K562 (cell line): ENCODE data around the gene DHX29. TPM values are rescaled to one million over a fixed set of nuclear protein-coding genes. Genes with fewer than 3 reads are reported as not detected.
A peak's percentile ranks its signal among the peaks of the same experiment; 100 is the strongest.

Experiments
- CEBPB ChIP-seq: fragments of 450-650 bp; IDR thresholded peaks from 2 replicates; pipeline ENCODE4 v1.6.1; 2016; ENCODE audit warnings: missing genetic modification characterization, missing compliant biosample characterization
- E2F3 ChIP-seq: fragments of 250-450 bp; sonication (Bioruptor Pico); IDR thresholded peaks from 2 replicates; pipeline ENCODE4 v1.4.0; 2020; ENCODE audit warnings: mild to moderate bottlenecking
- E2F6 ChIP-seq, 2 experiments: IDR thresholded peaks; 2 replicates each; pipeline ENCODE4 v1.6.1; 2011; ENCODE audit warnings: borderline replicate concordance in 1 of 2, control low read depth in 1 of 2, low read depth in 1 of 2, low read length in 1 of 2, mild to moderate bottlenecking in 1 of 2, mixed read lengths in 1 of 2, moderate library complexity in 1 of 2; ENCODE audit not compliant: insufficient read depth in 1 of 2, insufficient read length in 1 of 2, poor library complexity in 1 of 2, severe bottlenecking in 1 of 2; ENCODE audit errors: extremely low read depth in 1 of 2
- HDAC2 ChIP-seq: fragments of 450-650 bp; IDR thresholded peaks from 2 replicates; pipeline ENCODE4 v1.6.1; 2016; ENCODE audit warnings: mild to moderate bottlenecking
- HES1 ChIP-seq: fragments of 450-650 bp; IDR thresholded peaks from 2 replicates; pipeline ENCODE4 v1.6.1; 2016; ENCODE audit warnings: low read depth, mild to moderate bottlenecking, moderate library complexity
- KAT7 ChIP-seq: sonication (generic); formaldehyde crosslinking; IDR thresholded peaks from 2 replicates; pipeline ENCODE4 v1.8.0; 2022; ENCODE audit warnings: missing genetic modification reagents, mild to moderate bottlenecking, borderline replicate concordance
- MXI1 ChIP-seq: IDR thresholded peaks from 2 replicates; pipeline ENCODE4 v1.6.1; 2011; ENCODE audit warnings: low read depth, mild to moderate bottlenecking, improper control_type of control experiment, low read length
- NONO ChIP-seq, 2 experiments: fragments of 200-400 bp in 1 of 2; fragments of 450-650 bp in 1 of 2; formaldehyde crosslinking in 1 of 2; IDR thresholded peaks; 2 replicates each; pipeline ENCODE4 v1.6.1; 2017; ENCODE audit warnings: low read depth in 2 of 2, mild to moderate bottlenecking in 2 of 2, moderate library complexity in 2 of 2, low read length in 1 of 2
- NR4A1 ChIP-seq, 2 experiments: fragments of 250-450 bp in 1 of 2; fragments of 450-650 bp in 1 of 2; sonication (Bioruptor Pico) in 1 of 2; IDR thresholded peaks; 2 replicates each; pipeline versions ENCODE4 v1.4.0 to v1.6.1; 2016 to 2020; ENCODE audit warnings: mild to moderate bottlenecking in 2 of 2, missing compliant biosample characterization in 1 of 2, missing genetic modification characterization in 1 of 2, moderate library complexity in 1 of 2
- PTBP1 ChIP-seq: fragments of 200-400 bp; formaldehyde crosslinking; IDR thresholded peaks from 2 replicates; pipeline ENCODE4 v1.6.1; 2017; ENCODE audit warnings: low read depth, low read length
- THAP7 ChIP-seq: fragments of 250-450 bp; sonication (Bioruptor Pico); IDR thresholded peaks from 2 replicates; pipeline ENCODE4 v1.5.0; 2021
- ZFX ChIP-seq: sonication (generic); formaldehyde crosslinking; IDR thresholded peaks from 2 replicates; pipeline ENCODE4 v1.8.0; 2022; ENCODE audit warnings: mild to moderate bottlenecking, missing genetic modification reagents, moderate library complexity
- ZMIZ1 ChIP-seq, 2 experiments: fragments of 150-350 bp in 1 of 2; IDR thresholded peaks; 2 replicates each; pipeline ENCODE4 v1.6.1; 2012 to 2016; ENCODE audit warnings: low read depth in 2 of 2, low read length in 2 of 2, mild to moderate bottlenecking in 1 of 2, moderate library complexity in 1 of 2
- ZNF316 ChIP-seq: fragments of 450-650 bp; IDR thresholded peaks from 2 replicates; pipeline ENCODE4 v1.6.1; 2016
- polyA plus RNA-seq, 8 experiments: library from polyadenylated mRNA; depleted of rRNA in 4 of 8; stranded (reverse) in 5 of 8; unstranded in 3 of 8; fragments of >200 nt; fragmentation: Nextera tagmentation in 2 of 8; fragmentation: Illumina TruSeq in 1 of 8; extraction: Ambion mirVana in 2 of 8; extraction: Trizol in 1 of 8; gene quantifications; 2 replicates each; pipeline versions ENCODE4 v1.2.1 to v1.2.3, GENCODE V29; 2011 to 2014; ENCODE audit warnings: inconsistent platforms in 1 of 8, missing spikeins in 1 of 8
- total RNA-seq, 7 experiments: library from RNA; depleted of rRNA in 6 of 7; stranded (reverse); fragments of >200 nt in 6 of 7; fragmentation: Illumina TruSeq in 2 of 7; extraction: Trizol in 2 of 7; gene quantifications; 2 replicates each; pipeline versions ENCODE4 v1.2.1 to v1.2.3, GENCODE V29; 2011 to 2021; ENCODE audit warnings: low replicate concordance in 1 of 7
- TF ChIP-seq, protein P1 (sequence below): fragments of 250-450 bp; sonication (Bioruptor Pico); IDR thresholded peaks from 2 replicates; pipeline ENCODE4 v1.4.0; 2020
- TF ChIP-seq, protein P2 (sequence below): sonication (generic); formaldehyde crosslinking; IDR thresholded peaks from 2 replicates; pipeline ENCODE4 v1.5.0; 2020; ENCODE audit warnings: missing genetic modification reagents

Gene DHX29
- total and polyA plus RNA-seq, 9 of the 15 experiments (the other 6 are each of a cell fraction or from before 2014, with no cell fraction given): 7.5 to 42.1 (median 25.0) TPM

DNA sequence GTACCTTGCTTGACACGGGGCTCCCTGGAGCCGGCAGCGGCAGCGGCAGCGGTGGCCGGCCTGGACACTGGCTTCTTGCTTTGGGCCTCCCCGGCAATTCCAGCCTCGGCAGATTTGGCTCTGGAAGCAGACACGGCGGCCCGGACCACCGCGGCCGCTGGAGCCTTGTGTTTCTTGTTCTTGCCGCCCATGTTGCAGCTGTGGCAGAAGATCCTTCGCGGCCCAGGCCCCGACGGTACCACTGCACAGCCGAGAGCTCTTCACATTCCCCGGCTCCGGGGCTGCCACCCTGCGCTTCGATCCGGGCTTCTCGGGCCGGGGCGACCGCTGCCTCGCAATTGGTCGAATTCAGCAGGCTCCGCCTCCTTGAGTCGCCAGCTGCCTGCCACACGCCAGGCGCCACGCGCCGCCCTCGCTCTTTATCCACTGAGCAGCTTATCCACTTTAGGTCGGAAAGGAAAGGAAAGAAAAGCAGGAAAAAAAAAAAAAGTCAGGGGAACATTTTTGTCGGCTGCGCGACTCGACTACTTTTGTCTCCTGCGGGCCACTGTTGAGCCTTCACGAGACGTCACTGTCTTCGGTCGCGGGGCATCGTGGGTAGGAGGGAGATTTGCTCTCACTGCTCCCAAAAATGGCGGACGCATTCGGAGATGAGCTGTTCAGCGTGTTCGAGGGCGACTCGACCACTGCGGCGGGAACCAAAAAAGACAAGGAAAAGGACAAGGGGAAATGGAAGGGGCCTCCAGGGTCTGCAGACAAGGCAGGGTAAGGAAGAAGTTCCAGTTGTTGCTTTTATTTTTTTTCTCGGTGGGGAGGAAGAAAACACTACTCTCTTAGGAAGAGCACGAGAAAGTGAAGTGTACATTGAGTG lies at the start of gene DHX29, which contains the start of gene MTREX (continued):
- TF ChIP-seq E2F6 (IDR thresholded peaks at IDR 0.05; ENCODE audit: borderline replicate concordance in 1 of 2, extremely low read depth in 1 of 2, insufficient read depth in 1 of 2, insufficient read length in 1 of 2, low read depth in 1 of 2, low read length in 1 of 2, poor library complexity in 1 of 2, severe bottlenecking in 1 of 2) (peak; percentile 43 to 66), CEBPB (tag) (no peak), THAP7 (CRISPR knock-in tag) (peak; percentile 34; the same call in 1 of the 2 replicates), KAT7 (CRISPR knock-in tag) (peak; percentile 70; the same call in 1 of the 2 replicates), E2F3 (peak; percentile 31; the same call in 1 of the 2 replicates), ZMIZ1 (IDR thresholded peaks at IDR 0.05; ENCODE audit: low read depth in 2 of 2, low read length in 2 of 2) (peak in 1 of 2 experiments; percentile 65; a peak in 2 of 4 replicates), MXI1 (peak; percentile 37; the same call in 1 of the 2 replicates), HDAC2 (0 out of 2 replicates have a peak, but pooled peaks have one; percentile 60), HES1 (peak; percentile 84), ZFX (CRISPR knock-in tag) (peak; percentile 97), NONO (IDR thresholded peaks at IDR 0.05; ENCODE audit: low read depth in 2 of 2, low read length in 1 of 2) (0 out of 4 replicates have a peak, but pooled peaks of 1 of the 2 experiments have one; percentile 10), ZNF316 (0 out of 2 replicates have a peak, but pooled peaks have one; percentile 32), PTBP1 (no peak), NR4A1 (CRISPR knock-in tag; IDR thresholded peaks at IDR 0.05) (0 out of 2 replicates have a peak, but pooled peaks have one; percentile 5), NR4A1 (tag; IDR thresholded peaks at IDR 0.05) (0 out of 2 replicates have a peak, but pooled peaks have one; percentile 48)
- TF ChIP-seq, protein P1, sequence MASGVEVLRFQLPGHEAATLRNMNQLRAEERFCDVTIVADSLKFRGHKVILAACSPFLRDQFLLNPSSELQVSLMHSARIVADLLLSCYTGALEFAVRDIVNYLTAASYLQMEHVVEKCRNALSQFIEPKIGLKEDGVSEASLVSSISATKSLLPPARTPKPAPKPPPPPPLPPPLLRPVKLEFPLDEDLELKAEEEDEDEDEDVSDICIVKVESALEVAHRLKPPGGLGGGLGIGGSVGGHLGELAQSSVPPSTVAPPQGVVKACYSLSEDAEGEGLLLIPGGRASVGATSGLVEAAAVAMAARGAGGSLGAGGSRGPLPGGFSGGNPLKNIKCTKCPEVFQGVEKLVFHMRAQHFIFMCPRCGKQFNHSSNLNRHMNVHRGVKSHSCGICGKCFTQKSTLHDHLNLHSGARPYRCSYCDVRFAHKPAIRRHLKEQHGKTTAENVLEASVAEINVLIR: peak; percentile 75
- TF ChIP-seq, protein P2, sequence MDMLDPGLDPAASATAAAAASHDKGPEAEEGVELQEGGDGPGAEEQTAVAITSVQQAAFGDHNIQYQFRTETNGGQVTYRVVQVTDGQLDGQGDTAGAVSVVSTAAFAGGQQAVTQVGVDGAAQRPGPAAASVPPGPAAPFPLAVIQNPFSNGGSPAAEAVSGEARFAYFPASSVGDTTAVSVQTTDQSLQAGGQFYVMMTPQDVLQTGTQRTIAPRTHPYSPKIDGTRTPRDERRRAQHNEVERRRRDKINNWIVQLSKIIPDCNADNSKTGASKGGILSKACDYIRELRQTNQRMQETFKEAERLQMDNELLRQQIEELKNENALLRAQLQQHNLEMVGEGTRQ (CRISPR knock-in tag): 0 out of 2 replicates have a peak, but pooled peaks have one; percentile 2
